HepG2 (cell line): ENCODE measurements around the gene LINGO1. TPM values are rescaled to one million over a fixed set of nuclear protein-coding genes. Genes with fewer than 3 reads are reported as not detected.

Source experiments
- ATAC-seq: fragments of 200-7000 bp; cut with Tn5 transposase; 3 replicates; pipeline ENCODE4 v1.9.1; 2020; ENCODE audit warnings: mild to moderate bottlenecking, moderate library complexity
- BruUV-seq: library from RNA; stranded (reverse); fragments of 400-500 nt; replicated peaks from 2 replicates; lab custom pipeline; 2021; lab: Mats Ljungman, UMichigan
- CTCF ChIA-PET: fragments of 300-600 bp; formaldehyde crosslinking; extraction: SDS; loops from one replicate; lab custom pipeline; 2021; ENCODE audit warnings: low total read pairs, inconsistent platforms, low intra/inter-chr PET ratio; lab: Yijun Ruan, JAX
- POLR2A ChIA-PET: fragments of 350-600 bp; sonication (Branson Sonifier 250); formaldehyde crosslinking; loops from one replicate; lab custom pipeline; 2020; ENCODE audit warnings: antibody characterized with exemption, inconsistent platforms; lab: Yijun Ruan, JAX
- DNase-seq: peaks from one replicate; pipeline ENCODE4 v3.0.0-alpha.2; 2015; ENCODE audit warnings: low spot score
- FAIRE-seq: peaks from 3 replicates; lab custom pipeline; 2011; peaks lifted over from hg19 to GRCh38; lab: Jason Lieb, UNC
- H2AFZ ChIP-seq: one replicate; pipeline ENCODE4 v1.6.1; 2011; ENCODE audit warnings: low read length, inconsistent platforms
- H3K27ac ChIP-seq: fragments of 300-600 bp; 3 replicates; pipeline ENCODE4 v1.8.0; 2011; ENCODE audit warnings: mixed run types, mild to moderate bottlenecking, mixed read lengths, low read length, inconsistent platforms; ENCODE audit not compliant: insufficient read depth; ENCODE audit errors: extremely low read length
- H3K27me3 ChIP-seq, 2 experiments: fragments of 200-600 bp in 1 of 2; 2 replicates in 1 of 2; 3 replicates in 1 of 2; pipeline versions ENCODE4 v1.6.0 to v1.8.0; 2011; ENCODE audit warnings: low read length in 2 of 2, mild to moderate bottlenecking in 2 of 2, moderate library complexity in 2 of 2, inconsistent platforms in 1 of 2; ENCODE audit not compliant: insufficient read depth in 2 of 2, control insufficient read depth in 1 of 2
- H3K36me3 ChIP-seq, 2 experiments: fragments of 200-600 bp in 1 of 2; replicated peaks in 1 of 2; 2 replicates in 1 of 2; 3 replicates in 1 of 2; pipeline versions ENCODE4 v1.5.1 to v1.8.0; 2011; ENCODE audit warnings: low read length in 2 of 2, inconsistent platforms in 1 of 2; ENCODE audit not compliant: insufficient read depth in 2 of 2, control insufficient read depth in 1 of 2
- H3K4me1 ChIP-seq: 2 replicates; pipeline ENCODE4 v1.5.1; 2012; ENCODE audit warnings: low read length, inconsistent platforms; ENCODE audit not compliant: insufficient read depth
- H3K4me2 ChIP-seq: 2 replicates; pipeline ENCODE4 v1.6.0; 2011; ENCODE audit warnings: low read depth, low read length, inconsistent platforms
- H3K4me3 ChIP-seq, 3 experiments: fragments of 200-600 bp in 1 of 3; sonication (generic), shearing (Covaris generic) in 1 of 3; replicated peaks in 1 of 3; 2 replicates each; pipeline ENCODE4 v1.5.1; 2011 to 2016; ENCODE audit warnings: low read length in 3 of 3, inconsistent platforms in 2 of 3, low read depth in 2 of 3, mild to moderate bottlenecking in 2 of 3, control low read depth in 1 of 3, mixed read lengths in 1 of 3; ENCODE audit not compliant: insufficient read depth in 1 of 3
- H3K79me2 ChIP-seq: one replicate; pipeline ENCODE4 v1.6.1; 2011; ENCODE audit warnings: low read length, inconsistent platforms; ENCODE audit not compliant: insufficient read depth
- H3K9ac ChIP-seq: 2 replicates; pipeline ENCODE4 v1.6.0; 2011; ENCODE audit warnings: mild to moderate bottlenecking, low read depth, low read length, inconsistent platforms; ENCODE audit not compliant: insufficient read depth
- H3K9me3 ChIP-seq: 2 replicates; pipeline ENCODE4 v1.5.1; 2012; ENCODE audit warnings: mild to moderate bottlenecking, low read length
- H4K20me1 ChIP-seq: 2 replicates; pipeline ENCODE4 v1.6.0; 2011; ENCODE audit warnings: inconsistent platforms, mild to moderate bottlenecking, low read length, moderate library complexity; ENCODE audit not compliant: insufficient read depth
- AHDC1 ChIP-seq: sonication (generic); formaldehyde crosslinking; IDR thresholded peaks from 2 replicates; pipeline ENCODE4 v1.5.1; 2020; ENCODE audit warnings: mild to moderate bottlenecking, missing genetic modification reagents, borderline replicate concordance
- DPF2 ChIP-seq: sonication (generic); formaldehyde crosslinking; IDR thresholded peaks from 2 replicates; pipeline ENCODE4 v1.4.0; 2020; ENCODE audit warnings: mild to moderate bottlenecking, low read depth, missing genetic modification reagents, borderline replicate concordance
- PHF5A ChIP-seq: IDR thresholded peaks from one replicate; pipeline ENCODE4 v1.6.1; 2018; ENCODE audit warnings: low read depth, missing genetic modification reagents; ENCODE audit not compliant: unreplicated experiment
- RBM22 ChIP-seq: fragments of 200-400 bp; formaldehyde crosslinking; optimal IDR thresholded peaks from 2 replicates; pipeline ENCODE3; 2017; ENCODE audit warnings: mild to moderate bottlenecking, low read length, moderate library complexity
- SETDB1 ChIP-seq: sonication (generic); formaldehyde crosslinking; IDR thresholded peaks from 2 replicates; pipeline ENCODE4 v1.5.1; 2020; ENCODE audit warnings: missing genetic modification reagents, mild to moderate bottlenecking, borderline replicate concordance
- SNAI1 ChIP-seq: sonication (generic); formaldehyde crosslinking; IDR thresholded peaks from 2 replicates; pipeline ENCODE4 v1.5.0; 2020; ENCODE audit warnings: mild to moderate bottlenecking, missing genetic modification reagents, borderline replicate concordance
- ZBTB3 ChIP-seq: sonication (generic); formaldehyde crosslinking; IDR thresholded peaks from 2 replicates; pipeline ENCODE4 v1.4.0; 2020; ENCODE audit warnings: low read depth, mild to moderate bottlenecking, moderate library complexity, missing genetic modification reagents, borderline replicate concordance
- ZNF280B ChIP-seq: sonication (generic); formaldehyde crosslinking; IDR thresholded peaks from 2 replicates; pipeline ENCODE4 v1.5.0; 2020; ENCODE audit warnings: missing genetic modification reagents, mild to moderate bottlenecking, borderline replicate concordance
- ZNF556 ChIP-seq: sonication (generic); formaldehyde crosslinking; IDR thresholded peaks from 2 replicates; pipeline ENCODE4 v1.4.0; 2020; ENCODE audit warnings: mild to moderate bottlenecking, missing genetic modification reagents, borderline replicate concordance
- ZNF674 ChIP-seq: sonication (generic); formaldehyde crosslinking; IDR thresholded peaks from 2 replicates; pipeline ENCODE4 v1.5.0; 2020; ENCODE audit warnings: low read depth, mild to moderate bottlenecking, missing genetic modification reagents
- ZNF775 ChIP-seq: sonication (generic); formaldehyde crosslinking; IDR thresholded peaks from 2 replicates; pipeline ENCODE4 v1.4.0; 2020; ENCODE audit warnings: missing genetic modification reagents, mild to moderate bottlenecking, moderate library complexity, borderline replicate concordance
- WGBS: methylation state at CpG from one replicate; pipeline ENCODE4 v1.1.6; 2017; ENCODE audit warnings: low lambda C conversion rate; 5-methylcytosine and 5-hydroxymethylcytosine counted together
- in situ Hi-C: cut with HindIII; loops from 2 replicates; pipeline ENCODE4 v1.10.0; 2017; ENCODE audit warnings: low pct_unique_long_range_greater_than_20kb; ENCODE audit not compliant: extremely low pct_ligation_motif_present
- intact Hi-C: fragments of 100-400 bp; cut with micrococcal nuclease; formaldehyde crosslinking; loops from one replicate; pipeline ENCODE4 v1.10.0; 2022; ENCODE audit not compliant: unreplicated experiment
- polyA plus RNA-seq, 8 experiments: library from polyadenylated mRNA; depleted of rRNA in 3 of 8; stranded (reverse) in 7 of 8; unstranded in 1 of 8; fragments of >200 nt; fragmentation: Illumina TruSeq in 4 of 8; extraction: Trizol in 4 of 8; gene quantifications; 2 replicates each; pipeline versions ENCODE4 v1.2.1 to v1.2.3, GENCODE V29; 2011 to 2016; ENCODE audit warnings: low read depth in 4 of 8, missing spikeins in 1 of 8, mixed read lengths in 1 of 8; ENCODE audit not compliant: insufficient read depth in 1 of 8
- total RNA-seq, 5 experiments: library from RNA; depleted of rRNA; stranded (reverse); fragments of >200 nt; fragmentation: Illumina TruSeq; extraction: Trizol; gene quantifications; 2 replicates each; pipeline ENCODE4 v1.2.3, GENCODE V29; 2016; ENCODE audit warnings: low read depth in 1 of 5

Gene LINGO1
- total and polyA plus RNA-seq, 2 of the 13 experiments (the other 11 are each of a cell fraction or from before 2014, with no cell fraction given) = 0.07 TPM; not detected in 1

- no peak overlapping the region for H3K4me2 ChIP-seq
- FAIRE-seq (no peak), ATAC-seq (no peak), DNase-seq (no peak)
- peaks cover under 1 to 6% of the 10 kb centered on the region in 2 experiments; a peak in 4 of 5 replicates for H3K27me3 ChIP-seq
- H3K4me3 ChIP-seq = no peak overlapping the region
- no peaks in the 10 kb centered on the region for H3K9me3 ChIP-seq
- POLR2A ChIA-PET = no interaction called here
- H3K9ac ChIP-seq = no peak overlapping the region
- H3K36me3 ChIP-seq = no peaks in the 10 kb centered on the region
- in situ Hi-C loops = loop anchor here (25.0 kb wide), 1 partner anchor 187 kb away; no protein-coding TSS in a partner anchor
- TF ChIP-seq SNAI1 (CRISPR knock-in tag) = no peak
- no peak for TF ChIP-seq SETDB1
- no peak for TF ChIP-seq ZBTB3 (CRISPR knock-in tag)
- no peak for TF ChIP-seq ZNF556 (CRISPR knock-in tag)
- no peak for TF ChIP-seq ZNF280B (CRISPR knock-in tag)
- TF ChIP-seq ZNF674 (CRISPR knock-in tag) = no peak
- TF ChIP-seq RBM22 = no peak
- no peak for TF ChIP-seq DPF2 (CRISPR knock-in tag)
- no peak for TF ChIP-seq ZNF775 (CRISPR knock-in tag)
- TF ChIP-seq AHDC1 (CRISPR knock-in tag) = no peak
- TF ChIP-seq PHF5A = no peak
- intact Hi-C loops = no loop called here
- H2AFZ ChIP-seq = no peak overlapping the region
- CTCF ChIA-PET = no interaction called here
- peaks cover 30% of the 10 kb centered on the region for H3K4me1 ChIP-seq
- no peaks in the 10 kb centered on the region for H3K79me2 ChIP-seq
- H3K27ac ChIP-seq = no peak overlapping the region
- BruUV-seq = no TSS peak
- no peaks in the 10 kb centered on the region for H4K20me1 ChIP-seq
- WGBS = 45% methylated on average over 2 of the region's 7 CpGs
These were observed 7.8 kb downstream of the LINGO1 start for GRCh38 chr15:77624868-77625267.
